HepG2 (cell line): ENCODE results near the gene PROX2. TPM values are rescaled to one million over a fixed set of nuclear protein-coding genes. Genes with fewer than 3 reads are reported as not detected.

Experiments
- ATF2 ChIP-seq: sonication (generic); formaldehyde crosslinking; IDR thresholded peaks from 2 replicates; pipeline ENCODE4 v1.4.0; 2020; ENCODE audit warnings: missing genetic modification reagents
- ATF7-NPFF ChIP-seq: sonication (generic); formaldehyde crosslinking; IDR thresholded peaks from 2 replicates; pipeline ENCODE4 v1.8.1; 2023; ENCODE audit warnings: mild to moderate bottlenecking, low read depth, missing genetic modification reagents, moderate library complexity
- BHLHE40 ChIP-seq: IDR thresholded peaks from 2 replicates; pipeline ENCODE4 v1.6.1; 2011; ENCODE audit warnings: low read length, improper control_type of control experiment
- CBX5 ChIP-seq: sonication (generic); formaldehyde crosslinking; IDR thresholded peaks from 2 replicates; pipeline ENCODE4 v1.4.0; 2020; ENCODE audit warnings: missing genetic modification reagents, borderline replicate concordance
- GABPB1 ChIP-seq: IDR thresholded peaks from 2 replicates; pipeline ENCODE4 v1.6.1; 2016; ENCODE audit warnings: mild to moderate bottlenecking, missing genetic modification reagents, moderate library complexity, missing compliant biosample characterization
- HHEX ChIP-seq: IDR thresholded peaks from 2 replicates; pipeline ENCODE4 v1.6.1; 2016; ENCODE audit warnings: control low read depth
- MXD3 ChIP-seq: IDR thresholded peaks from 2 replicates; pipeline ENCODE4 v1.6.1; 2016; ENCODE audit warnings: mild to moderate bottlenecking, missing biosample characterization, missing genetic modification reagents
- MYC ChIP-seq: sonication (generic); formaldehyde crosslinking; IDR thresholded peaks from 2 replicates; pipeline ENCODE4 v1.9.0; 2021; ENCODE audit warnings: missing genetic modification reagents, borderline replicate concordance
- ONECUT2 ChIP-seq: sonication (generic); formaldehyde crosslinking; IDR thresholded peaks from 2 replicates; pipeline ENCODE4 v1.4.0; 2020; ENCODE audit warnings: missing genetic modification reagents
- RXRB ChIP-seq: IDR thresholded peaks from 2 replicates; pipeline ENCODE4 v1.6.1; 2016; ENCODE audit warnings: borderline replicate concordance, missing genetic modification reagents, missing compliant biosample characterization
- ZBTB10 ChIP-seq: sonication (generic); formaldehyde crosslinking; IDR thresholded peaks from 2 replicates; pipeline ENCODE4 v1.4.0; 2020; ENCODE audit warnings: missing genetic modification reagents, borderline replicate concordance
- ZBTB2 ChIP-seq: sonication (generic); formaldehyde crosslinking; IDR thresholded peaks from 2 replicates; pipeline ENCODE4 v1.8.0; 2022; ENCODE audit warnings: low read depth, missing genetic modification reagents
- ZFP36 ChIP-seq: fragments of 150-350 bp; IDR thresholded peaks from 2 replicates; pipeline ENCODE4 v1.6.1; 2018; ENCODE audit warnings: borderline replicate concordance, low read length, low read depth; ENCODE audit not compliant: partially characterized antibody
- ZMYM4 ChIP-seq: sonication (generic); formaldehyde crosslinking; IDR thresholded peaks from 2 replicates; pipeline ENCODE4 v1.8.1; 2023; ENCODE audit warnings: mild to moderate bottlenecking, missing genetic modification reagents
- ZNF124 ChIP-seq: sonication (generic); formaldehyde crosslinking; IDR thresholded peaks from 2 replicates; pipeline ENCODE4 v1.4.0; 2020; ENCODE audit warnings: missing genetic modification reagents
- ZNF136 ChIP-seq: sonication (generic); formaldehyde crosslinking; IDR thresholded peaks from 2 replicates; pipeline ENCODE4 v1.8.1; 2022; ENCODE audit warnings: low read depth, mild to moderate bottlenecking, moderate library complexity, missing genetic modification reagents
- ZNF598 ChIP-seq: sonication (generic); formaldehyde crosslinking; IDR thresholded peaks from 2 replicates; pipeline ENCODE4 v1.5.1; 2020; ENCODE audit warnings: mild to moderate bottlenecking, missing genetic modification reagents, borderline replicate concordance
- polyA plus RNA-seq, 8 experiments: library from polyadenylated mRNA; depleted of rRNA in 3 of 8; stranded (reverse) in 7 of 8; unstranded in 1 of 8; fragments of >200 nt; fragmentation: Illumina TruSeq in 4 of 8; extraction: Trizol in 4 of 8; gene quantifications; 2 replicates each; pipeline versions ENCODE4 v1.2.1 to v1.2.3, GENCODE V29; 2011 to 2016; ENCODE audit warnings: low read depth in 4 of 8, missing spikeins in 1 of 8, mixed read lengths in 1 of 8; ENCODE audit not compliant: insufficient read depth in 1 of 8
- total RNA-seq, 5 experiments: library from RNA; depleted of rRNA; stranded (reverse); fragments of >200 nt; fragmentation: Illumina TruSeq; extraction: Trizol; gene quantifications; 2 replicates each; pipeline ENCODE4 v1.2.3, GENCODE V29; 2016; ENCODE audit warnings: low read depth in 1 of 5
- TF ChIP-seq, protein P1 (sequence below): sonication (generic); formaldehyde crosslinking; IDR thresholded peaks from 2 replicates; pipeline ENCODE4 v1.9.0; 2022; ENCODE audit warnings: missing genetic modification reagents, mild to moderate bottlenecking, borderline replicate concordance
- TF ChIP-seq, protein P2 (sequence below): IDR thresholded peaks from 2 replicates; pipeline ENCODE4 v1.6.1; 2012; ENCODE audit warnings: inconsistent platforms

The PROX2 gene
- total and polyA plus RNA-seq, 2 of the 13 experiments (the other 11 are each of a cell fraction or from before 2014, with no cell fraction given) = not detected

GRCh38 chr14:74905595-74906142, 29.7 kb upstream of the PROX2 start (continued):
- TF ChIP-seq ATF7-NPFF (CRISPR knock-in tag) = no peak
- TF ChIP-seq HHEX (CRISPR knock-in tag) = no peak
- TF ChIP-seq CBX5 (CRISPR knock-in tag) = peak; percentile 63; the same call in 1 of the 2 replicates
- TF ChIP-seq GABPB1 = peak; percentile 37; the same call in 1 of the 2 replicates
- no peak for TF ChIP-seq ZNF136 (CRISPR knock-in tag)
- 0 out of 2 replicates have a peak, but pooled peaks have one; percentile 41 for TF ChIP-seq MXD3 (CRISPR knock-in tag)
- TF ChIP-seq ONECUT2 (CRISPR knock-in tag) = no peak
- TF ChIP-seq, protein P1, sequence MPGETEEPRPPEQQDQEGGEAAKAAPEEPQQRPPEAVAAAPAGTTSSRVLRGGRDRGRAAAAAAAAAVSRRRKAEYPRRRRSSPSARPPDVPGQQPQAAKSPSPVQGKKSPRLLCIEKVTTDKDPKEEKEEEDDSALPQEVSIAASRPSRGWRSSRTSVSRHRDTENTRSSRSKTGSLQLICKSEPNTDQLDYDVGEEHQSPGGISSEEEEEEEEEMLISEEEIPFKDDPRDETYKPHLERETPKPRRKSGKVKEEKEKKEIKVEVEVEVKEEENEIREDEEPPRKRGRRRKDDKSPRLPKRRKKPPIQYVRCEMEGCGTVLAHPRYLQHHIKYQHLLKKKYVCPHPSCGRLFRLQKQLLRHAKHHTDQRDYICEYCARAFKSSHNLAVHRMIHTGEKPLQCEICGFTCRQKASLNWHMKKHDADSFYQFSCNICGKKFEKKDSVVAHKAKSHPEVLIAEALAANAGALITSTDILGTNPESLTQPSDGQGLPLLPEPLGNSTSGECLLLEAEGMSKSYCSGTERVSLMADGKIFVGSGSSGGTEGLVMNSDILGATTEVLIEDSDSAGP (CRISPR knock-in tag) = peak; percentile 59; the same call in 1 of the 2 replicates
- no peak for TF ChIP-seq ZBTB2 (CRISPR knock-in tag)
- no peak for TF ChIP-seq ZMYM4 (CRISPR knock-in tag)
- 0 out of 2 replicates have a peak, but pooled peaks have one; percentile 38 for TF ChIP-seq ZNF598 (CRISPR knock-in tag)
- TF ChIP-seq MYC (CRISPR knock-in tag) = peak; percentile 80; the same call in 1 of the 2 replicates
- no peak for TF ChIP-seq ATF2 (CRISPR knock-in tag)
- 0 out of 2 replicates have a peak, but pooled peaks have one; percentile 27 for TF ChIP-seq ZNF124 (CRISPR knock-in tag)
- 0 out of 2 replicates have a peak, but pooled peaks have one; percentile 32 for TF ChIP-seq RXRB (CRISPR knock-in tag)
- peak; percentile 25 for TF ChIP-seq ZFP36
- peak; percentile 57 for TF ChIP-seq BHLHE40
- TF ChIP-seq, protein P2, sequence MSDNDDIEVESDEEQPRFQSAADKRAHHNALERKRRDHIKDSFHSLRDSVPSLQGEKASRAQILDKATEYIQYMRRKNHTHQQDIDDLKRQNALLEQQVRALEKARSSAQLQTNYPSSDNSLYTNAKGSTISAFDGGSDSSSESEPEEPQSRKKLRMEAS = peak; percentile 88
- TF ChIP-seq ZBTB10 (CRISPR knock-in tag) = 0 out of 2 replicates have a peak, but pooled peaks have one; percentile 29
